PC-9 (cell line): ENCODE data around the gene POLQ. TPM values are rescaled to one million over a fixed set of nuclear protein-coding genes. Genes with fewer than 3 reads are reported as not detected.

Experiments used
- BruUV-seq: library from RNA; stranded (reverse); fragments of 400-500 nt; replicated peaks from 2 replicates; lab custom pipeline; 2021; lab: Mats Ljungman, UMichigan
- CTCF ChIA-PET: fragments of 300-600 bp; sonication (Branson Sonifier 250); formaldehyde crosslinking; loops from one replicate; lab custom pipeline; 2022; ENCODE audit warnings: antibody characterized with exemption; lab: Charles Lee
- POLR2A ChIA-PET: fragments of 300-600 bp; sonication (Branson Sonifier 250); formaldehyde crosslinking; loops from one replicate; lab custom pipeline; 2022; ENCODE audit warnings: antibody characterized with exemption; ENCODE audit not compliant: unreplicated experiment; lab: Charles Lee
- DNase-seq, 2 experiments: peaks; one replicate each; pipeline versions ENCODE4 v3.0.0 to v3.0.0-alpha.2; 2015 to 2022; ENCODE audit warnings: mixed read lengths in 1 of 2
- H2AFZ ChIP-seq: fragments of 200-600 bp; sonication (generic); 2 replicates; pipeline ENCODE4 v1.8.1; 2017; ENCODE audit warnings: antibody characterized with exemption
- H3F3A ChIP-seq: fragments of 200-600 bp; sonication (generic); 2 replicates; pipeline ENCODE4 v1.8.1; 2017; ENCODE audit warnings: antibody characterized with exemption, mild to moderate bottlenecking, low read depth; ENCODE audit not compliant: insufficient read depth
- H3K27ac ChIP-seq: fragments of 200-600 bp; sonication (generic); 2 replicates; pipeline ENCODE4 v1.6.1; 2016; ENCODE audit warnings: mixed run types
- H3K27me3 ChIP-seq: fragments of 200-600 bp; sonication (generic); 2 replicates; pipeline ENCODE4 v1.6.1; 2016; ENCODE audit warnings: low read depth, mixed run types; ENCODE audit not compliant: insufficient read depth
- H3K36me3 ChIP-seq: fragments of 200-600 bp; sonication (generic); 2 replicates; pipeline ENCODE4 v1.6.1; 2016; ENCODE audit warnings: low read depth, mixed run types
- H3K4me1 ChIP-seq: fragments of 200-600 bp; sonication (generic); replicated peaks from 2 replicates; pipeline ENCODE4 v1.6.1; 2016; ENCODE audit warnings: mixed run types; ENCODE audit not compliant: insufficient read depth
- H3K4me2 ChIP-seq: fragments of 200-600 bp; sonication (generic); 2 replicates; pipeline ENCODE4 v1.6.1; 2017; ENCODE audit warnings: mixed run types
- H3K4me3 ChIP-seq: fragments of 200-600 bp; sonication (generic); 2 replicates; pipeline ENCODE4 v1.6.1; 2016; ENCODE audit warnings: mixed run types
- H3K79me2 ChIP-seq: fragments of 200-600 bp; sonication (generic); 2 replicates; pipeline ENCODE4 v1.6.1; 2017; ENCODE audit warnings: low read depth, mixed run types
- H3K9me2 ChIP-seq: fragments of 200-600 bp; sonication (generic); 2 replicates; pipeline ENCODE4 v1.8.1; 2017; ENCODE audit warnings: mild to moderate bottlenecking; ENCODE audit not compliant: insufficient read depth
- H3K9me3 ChIP-seq: fragments of 200-600 bp; sonication (generic); 2 replicates; pipeline ENCODE4 v1.8.1; 2016; ENCODE audit warnings: low read depth; ENCODE audit not compliant: insufficient read depth
- H4K20me1 ChIP-seq: fragments of 200-600 bp; sonication (generic); 2 replicates; pipeline ENCODE4 v1.8.1; 2017; ENCODE audit not compliant: insufficient read depth
- CTCF ChIP-seq: fragments of 200-600 bp; sonication (generic); conservative IDR thresholded peaks from 2 replicates; pipeline ENCODE4 v1.6.1; 2017; ENCODE audit warnings: mixed run types, antibody characterized with exemption, mild to moderate bottlenecking, moderate library complexity
- EZH2 ChIP-seq: fragments of 200-600 bp; sonication (generic); IDR thresholded peaks from 2 replicates; pipeline ENCODE4 v1.8.0; 2017; ENCODE audit warnings: antibody characterized with exemption, low read depth
- intact Hi-C: fragments of 100-400 bp; cut with micrococcal nuclease; formaldehyde crosslinking; loops from one replicate; pipeline ENCODE4 v1.10.0; 2022; ENCODE audit not compliant: unreplicated experiment
- total RNA-seq: library from RNA; stranded (reverse); gene quantifications from 2 replicates; pipeline ENCODE4 v1.2.3, GENCODE V29; 2021

Gene POLQ
- total RNA-seq, 1 experiment from 2014 or later: 14.3 TPM

- Histone ChIP-seq H3K36me3 (no peaks in the 10 kb centered on the region), H3K79me2 (no peaks in the 10 kb centered on the region), H3K27me3 (no peaks in the 10 kb centered on the region), H3K4me2 (no peak within 1 kb of the TSS), H3K9me2 (no peaks in the 10 kb centered on the region), H3K4me3 (no peak within 1 kb of the TSS), H3K27ac (no peak within 1 kb of the TSS), H3K4me1 (no peaks in the 10 kb centered on the region), H3F3A (no peaks in the 10 kb centered on the region), H2AFZ (no peak within 1 kb of the TSS), H4K20me1 (no peaks in the 10 kb centered on the region), H3K9me3 (no peaks in the 10 kb centered on the region)
- TF ChIP-seq CTCF: no peak
- no peak for TF ChIP-seq EZH2
- intact Hi-C loops: no loop called here
- ChIA-PET CTCF (no interaction called here), POLR2A (no interaction called here)
- BruUV-seq: no TSS peak
- no peak for DNase-seq
Observed at GRCh38 chr3:121592856-121593702, 47.3 kb upstream of the POLQ start, which contains the start of gene FBXO40. FBXO40 (plus strand) TSS chr3:121593379; CDS start chr3:121620576, 27,197 bp downstream.

DNA sequence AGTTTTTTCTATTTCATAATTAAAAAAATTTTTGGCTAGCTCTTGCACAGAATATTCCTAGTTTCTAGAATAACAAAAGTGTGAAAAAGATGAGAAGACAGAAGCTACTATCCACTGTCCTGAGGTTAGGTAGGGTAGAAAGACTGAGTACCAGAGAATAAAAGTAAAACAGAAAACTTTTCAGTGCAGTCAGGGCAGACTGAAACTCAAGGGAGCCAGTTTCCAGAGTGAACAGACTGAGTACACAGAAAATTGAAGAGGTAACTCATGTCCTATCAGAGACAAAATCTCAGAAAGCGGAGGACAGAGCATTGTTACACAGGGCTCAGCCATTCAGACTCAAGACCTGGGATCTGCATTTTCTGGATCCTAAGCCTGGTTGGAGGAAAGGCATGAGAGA lies 38.6 kb upstream of the POLQ start:
- intact Hi-C loops: no loop called here
- Histone ChIP-seq H3K27me3 (no peaks in the 10 kb centered on the region), H3K27ac (no peak overlapping the region), H3K9me2 (no peaks in the 10 kb centered on the region), H4K20me1 (no peaks in the 10 kb centered on the region), H3K4me3 (no peak overlapping the region), H3F3A (no peaks in the 10 kb centered on the region), H3K36me3 (no peaks in the 10 kb centered on the region), H3K9me3 (no peaks in the 10 kb centered on the region), H3K4me1 (no peaks in the 10 kb centered on the region), H3K4me2 (no peak overlapping the region), H3K79me2 (no peaks in the 10 kb centered on the region), H2AFZ (no peak overlapping the region)
- no TSS peak for BruUV-seq
- no peak for DNase-seq
- POLR2A ChIA-PET: no interaction called here
- TF ChIP-seq CTCF (no peak), EZH2 (no peak)
- CTCF ChIA-PET: no interaction called here

GRCh38 chr3:121581691-121582090 lies 35.9 kb upstream of the POLQ start:
- intact Hi-C loops: no loop called here
- TF ChIP-seq CTCF (no peak), EZH2 (no peak)
- BruUV-seq: no TSS peak
- no peaks in the 10 kb centered on the region for H3K27me3 ChIP-seq
- H3K4me1 ChIP-seq: no peaks in the 10 kb centered on the region
- CTCF ChIA-PET: no interaction called here
- no peaks in the 10 kb centered on the region for H3K79me2 ChIP-seq
- H4K20me1 ChIP-seq: no peaks in the 10 kb centered on the region
- no peak overlapping the region for H3K4me3 ChIP-seq
- POLR2A ChIA-PET: no interaction called here
- H3K4me2 ChIP-seq: no peak overlapping the region
- no peak for DNase-seq
- H2AFZ ChIP-seq: no peak overlapping the region
- no peaks in the 10 kb centered on the region for H3K9me3 ChIP-seq
- H3K36me3 ChIP-seq: no peaks in the 10 kb centered on the region
- no peak overlapping the region for H3K27ac ChIP-seq
- no peaks in the 10 kb centered on the region for H3K9me2 ChIP-seq
- no peaks in the 10 kb centered on the region for H3F3A ChIP-seq
